Measurements from ENCODE around the gene PSMA5. TPM values are rescaled to one million over a fixed set of nuclear protein-coding genes. Genes with fewer than 3 reads are reported as not detected.

The PSMA5 gene
- total RNA-seq, 1 experiment from 2014 or later, result 150 TPM

GRCh38 chr1:109389638-109390341 lies 36.5 kb downstream of the PSMA5 start (continued):
- TF ChIP-seq CREB1 (CRISPR knock-in tag; IDR thresholded peaks at IDR 0.05), result no peak
- TF ChIP-seq AFF4 (CRISPR knock-in tag; IDR thresholded peaks at IDR 0.05; ENCODE audit: borderline replicate concordance), result no peak

- no peak overlapping the region for H3K27ac Mint-ChIP-seq
Measured at GRCh38 chr1:109388884-109389637, 37.2 kb downstream of the PSMA5 start.

GRCh38 chr1:109388208-109388711 lies 38.0 kb downstream of the PSMA5 start:
- no peak for ATAC-seq
- POLR2A ChIA-PET, result no interaction called here
- no peak for DNase-seq (ENCODE audit: low spot score)
- CTCF ChIA-PET, result no interaction called here
- no peaks in the 10 kb centered on the region for H3K27me3 Mint-ChIP-seq (ENCODE audit: low read depth)
- peaks cover 35% of the 10 kb centered on the region for H3K4me1 Mint-ChIP-seq
- no peak overlapping the region for H3K27ac Mint-ChIP-seq
- no peak for TF ChIP-seq TCF7 (CRISPR knock-in tag; IDR thresholded peaks at IDR 0.05; ENCODE audit: low read depth)
- TF ChIP-seq PREB (CRISPR knock-in tag; IDR thresholded peaks at IDR 0.05; ENCODE audit: borderline replicate concordance), result no peak
- no peak overlapping the region for H3K4me3 Mint-ChIP-seq
- H3K36me3 Mint-ChIP-seq, result peaks cover 10% of the 10 kb centered on the region
- H3K9me3 Mint-ChIP-seq, result peaks cover 10% of the 10 kb centered on the region

More at GRCh38 chr1:109388884-109389637, 37.2 kb downstream of the PSMA5 start:
- DNase-seq (ENCODE audit: low spot score) (no peak), ATAC-seq (no peak)
- H3K4me1 Mint-ChIP-seq, result peaks cover 32% of the 10 kb centered on the region
- CTCF ChIA-PET, result interaction anchor here (0.9 kb wide), 1 partner anchor 9 kb away, joined by 3 read pairs; the partner anchor contains the start of gene SORT1
- no peak for TF ChIP-seq ZNF671 (CRISPR knock-in tag; IDR thresholded peaks at IDR 0.05)
- no peak for TF ChIP-seq CREM (CRISPR knock-in tag; IDR thresholded peaks at IDR 0.05)
- TF ChIP-seq ZNF232 (CRISPR knock-in tag; IDR thresholded peaks at IDR 0.05), result no peak
- TF ChIP-seq RORB (CRISPR knock-in tag; IDR thresholded peaks at IDR 0.05), result no peak
- TF ChIP-seq, protein P1, sequence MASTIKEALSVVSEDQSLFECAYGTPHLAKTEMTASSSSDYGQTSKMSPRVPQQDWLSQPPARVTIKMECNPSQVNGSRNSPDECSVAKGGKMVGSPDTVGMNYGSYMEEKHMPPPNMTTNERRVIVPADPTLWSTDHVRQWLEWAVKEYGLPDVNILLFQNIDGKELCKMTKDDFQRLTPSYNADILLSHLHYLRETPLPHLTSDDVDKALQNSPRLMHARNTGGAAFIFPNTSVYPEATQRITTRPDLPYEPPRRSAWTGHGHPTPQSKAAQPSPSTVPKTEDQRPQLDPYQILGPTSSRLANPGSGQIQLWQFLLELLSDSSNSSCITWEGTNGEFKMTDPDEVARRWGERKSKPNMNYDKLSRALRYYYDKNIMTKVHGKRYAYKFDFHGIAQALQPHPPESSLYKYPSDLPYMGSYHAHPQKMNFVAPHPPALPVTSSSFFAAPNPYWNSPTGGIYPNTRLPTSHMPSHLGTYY (CRISPR knock-in tag; IDR thresholded peaks at IDR 0.05), result no peak
- no peak for TF ChIP-seq NFE2L1 (CRISPR knock-in tag; IDR thresholded peaks at IDR 0.05)
- no peak for TF ChIP-seq TP53 (CRISPR knock-in tag; IDR thresholded peaks at IDR 0.05)
- no peak for TF ChIP-seq GRHL2 (CRISPR knock-in tag; IDR thresholded peaks at IDR 0.05; ENCODE audit: insufficient replicate concordance, severe bottlenecking)
- TF ChIP-seq ATF1 (CRISPR knock-in tag; IDR thresholded peaks at IDR 0.05), result no peak
- TF ChIP-seq IRF2 (CRISPR knock-in tag; IDR thresholded peaks at IDR 0.05; ENCODE audit: borderline replicate concordance, low read depth), result no peak
- TF ChIP-seq, protein P2, sequence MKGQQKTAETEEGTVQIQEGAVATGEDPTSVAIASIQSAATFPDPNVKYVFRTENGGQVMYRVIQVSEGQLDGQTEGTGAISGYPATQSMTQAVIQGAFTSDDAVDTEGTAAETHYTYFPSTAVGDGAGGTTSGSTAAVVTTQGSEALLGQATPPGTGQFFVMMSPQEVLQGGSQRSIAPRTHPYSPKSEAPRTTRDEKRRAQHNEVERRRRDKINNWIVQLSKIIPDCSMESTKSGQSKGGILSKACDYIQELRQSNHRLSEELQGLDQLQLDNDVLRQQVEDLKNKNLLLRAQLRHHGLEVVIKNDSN (CRISPR knock-in tag; IDR thresholded peaks at IDR 0.05), result no peak
- TF ChIP-seq, protein P3, sequence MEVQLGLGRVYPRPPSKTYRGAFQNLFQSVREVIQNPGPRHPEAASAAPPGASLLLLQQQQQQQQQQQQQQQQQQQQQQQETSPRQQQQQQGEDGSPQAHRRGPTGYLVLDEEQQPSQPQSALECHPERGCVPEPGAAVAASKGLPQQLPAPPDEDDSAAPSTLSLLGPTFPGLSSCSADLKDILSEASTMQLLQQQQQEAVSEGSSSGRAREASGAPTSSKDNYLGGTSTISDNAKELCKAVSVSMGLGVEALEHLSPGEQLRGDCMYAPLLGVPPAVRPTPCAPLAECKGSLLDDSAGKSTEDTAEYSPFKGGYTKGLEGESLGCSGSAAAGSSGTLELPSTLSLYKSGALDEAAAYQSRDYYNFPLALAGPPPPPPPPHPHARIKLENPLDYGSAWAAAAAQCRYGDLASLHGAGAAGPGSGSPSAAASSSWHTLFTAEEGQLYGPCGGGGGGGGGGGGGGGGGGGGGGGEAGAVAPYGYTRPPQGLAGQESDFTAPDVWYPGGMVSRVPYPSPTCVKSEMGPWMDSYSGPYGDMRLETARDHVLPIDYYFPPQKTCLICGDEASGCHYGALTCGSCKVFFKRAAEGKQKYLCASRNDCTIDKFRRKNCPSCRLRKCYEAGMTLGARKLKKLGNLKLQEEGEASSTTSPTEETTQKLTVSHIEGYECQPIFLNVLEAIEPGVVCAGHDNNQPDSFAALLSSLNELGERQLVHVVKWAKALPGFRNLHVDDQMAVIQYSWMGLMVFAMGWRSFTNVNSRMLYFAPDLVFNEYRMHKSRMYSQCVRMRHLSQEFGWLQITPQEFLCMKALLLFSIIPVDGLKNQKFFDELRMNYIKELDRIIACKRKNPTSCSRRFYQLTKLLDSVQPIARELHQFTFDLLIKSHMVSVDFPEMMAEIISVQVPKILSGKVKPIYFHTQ (CRISPR knock-in tag; IDR thresholded peaks at IDR 0.05), result no peak
- TF ChIP-seq ZNF317 (CRISPR knock-in tag; IDR thresholded peaks at IDR 0.05; ENCODE audit: borderline replicate concordance, low read depth), result no peak
- no peak for TF ChIP-seq GABPB1 (CRISPR knock-in tag; IDR thresholded peaks at IDR 0.05)
- H3K27me3 Mint-ChIP-seq (ENCODE audit: low read depth), result no peaks in the 10 kb centered on the region
- H3K9me3 Mint-ChIP-seq, result peaks cover 10% of the 10 kb centered on the region
- POLR2A ChIA-PET, result interaction anchor here (0.7 kb wide), 1 partner anchor 49 kb away, joined by 3 read pairs; no protein-coding TSS in a partner anchor
- H3K36me3 Mint-ChIP-seq, result peaks cover 9% of the 10 kb centered on the region
- H3K4me3 Mint-ChIP-seq, result no peak overlapping the region

Data from WTC11 (cell line).